HepG2 (cell line): ENCODE results near the gene SNX4. TPM values are rescaled to one million over a fixed set of nuclear protein-coding genes. Genes with fewer than 3 reads are reported as not detected.

ENCODE experiments used
- ATAC-seq: fragments of 200-7000 bp; cut with Tn5 transposase; 3 replicates; pipeline ENCODE4 v1.9.1; 2020; ENCODE audit warnings: mild to moderate bottlenecking, moderate library complexity
- BruUV-seq: library from RNA; stranded (reverse); fragments of 400-500 nt; replicated peaks from 2 replicates; lab custom pipeline; 2021; lab: Mats Ljungman, UMichigan
- CTCF ChIA-PET: fragments of 300-600 bp; formaldehyde crosslinking; extraction: SDS; loops from one replicate; lab custom pipeline; 2021; ENCODE audit warnings: low total read pairs, inconsistent platforms, low intra/inter-chr PET ratio; lab: Yijun Ruan, JAX
- POLR2A ChIA-PET: fragments of 350-600 bp; sonication (Branson Sonifier 250); formaldehyde crosslinking; loops from one replicate; lab custom pipeline; 2020; ENCODE audit warnings: antibody characterized with exemption, inconsistent platforms; lab: Yijun Ruan, JAX
- DNase-seq: peaks from one replicate; pipeline ENCODE4 v3.0.0-alpha.2; 2015; ENCODE audit warnings: low spot score
- FAIRE-seq: peaks from 3 replicates; lab custom pipeline; 2011; peaks lifted over from hg19 to GRCh38; lab: Jason Lieb, UNC
- H2AFZ ChIP-seq: one replicate; pipeline ENCODE4 v1.6.1; 2011; ENCODE audit warnings: low read length, inconsistent platforms
- H3K27ac ChIP-seq: fragments of 300-600 bp; 3 replicates; pipeline ENCODE4 v1.8.0; 2011; ENCODE audit warnings: mixed run types, mild to moderate bottlenecking, mixed read lengths, low read length, inconsistent platforms; ENCODE audit not compliant: insufficient read depth; ENCODE audit errors: extremely low read length
- H3K27me3 ChIP-seq, 2 experiments: fragments of 200-600 bp in 1 of 2; 2 replicates in 1 of 2; 3 replicates in 1 of 2; pipeline versions ENCODE4 v1.6.0 to v1.8.0; 2011; ENCODE audit warnings: low read length in 2 of 2, mild to moderate bottlenecking in 2 of 2, moderate library complexity in 2 of 2, inconsistent platforms in 1 of 2; ENCODE audit not compliant: insufficient read depth in 2 of 2, control insufficient read depth in 1 of 2
- H3K36me3 ChIP-seq, 2 experiments: fragments of 200-600 bp in 1 of 2; replicated peaks in 1 of 2; 2 replicates in 1 of 2; 3 replicates in 1 of 2; pipeline versions ENCODE4 v1.5.1 to v1.8.0; 2011; ENCODE audit warnings: low read length in 2 of 2, inconsistent platforms in 1 of 2; ENCODE audit not compliant: insufficient read depth in 2 of 2, control insufficient read depth in 1 of 2
- H3K4me1 ChIP-seq: 2 replicates; pipeline ENCODE4 v1.5.1; 2012; ENCODE audit warnings: low read length, inconsistent platforms; ENCODE audit not compliant: insufficient read depth
- H3K4me2 ChIP-seq: 2 replicates; pipeline ENCODE4 v1.6.0; 2011; ENCODE audit warnings: low read depth, low read length, inconsistent platforms
- H3K4me3 ChIP-seq, 3 experiments: fragments of 200-600 bp in 1 of 3; sonication (generic), shearing (Covaris generic) in 1 of 3; replicated peaks in 1 of 3; 2 replicates each; pipeline ENCODE4 v1.5.1; 2011 to 2016; ENCODE audit warnings: low read length in 3 of 3, inconsistent platforms in 2 of 3, low read depth in 2 of 3, mild to moderate bottlenecking in 2 of 3, control low read depth in 1 of 3, mixed read lengths in 1 of 3; ENCODE audit not compliant: insufficient read depth in 1 of 3
- H3K79me2 ChIP-seq: one replicate; pipeline ENCODE4 v1.6.1; 2011; ENCODE audit warnings: low read length, inconsistent platforms; ENCODE audit not compliant: insufficient read depth
- H3K9ac ChIP-seq: 2 replicates; pipeline ENCODE4 v1.6.0; 2011; ENCODE audit warnings: mild to moderate bottlenecking, low read depth, low read length, inconsistent platforms; ENCODE audit not compliant: insufficient read depth
- H3K9me3 ChIP-seq: 2 replicates; pipeline ENCODE4 v1.5.1; 2012; ENCODE audit warnings: mild to moderate bottlenecking, low read length
- H4K20me1 ChIP-seq: 2 replicates; pipeline ENCODE4 v1.6.0; 2011; ENCODE audit warnings: inconsistent platforms, mild to moderate bottlenecking, low read length, moderate library complexity; ENCODE audit not compliant: insufficient read depth
- BHLHE40 ChIP-seq: IDR thresholded peaks from 2 replicates; pipeline ENCODE4 v1.6.1; 2011; ENCODE audit warnings: low read length, improper control_type of control experiment
- GATAD2A ChIP-seq: IDR thresholded peaks from 2 replicates; pipeline ENCODE4 v1.6.1; 2016
- HCFC1 ChIP-seq: fragments of 150-350 bp; IDR thresholded peaks from 2 replicates; pipeline ENCODE4 v1.6.1; 2014; ENCODE audit warnings: low read depth, low read length
- LCORL ChIP-seq, 2 experiments: fragments of 450-650 bp in 1 of 2; sonication (generic) in 1 of 2; formaldehyde crosslinking in 1 of 2; IDR thresholded peaks; 2 replicates each; pipeline versions ENCODE4 v1.5.0 to v1.6.1; 2017 to 2020; ENCODE audit warnings: antibody characterized with exemption in 1 of 2, missing genetic modification reagents in 1 of 2
- PRPF4 ChIP-seq: fragments of 200-400 bp; formaldehyde crosslinking; IDR thresholded peaks from 2 replicates; pipeline ENCODE4 v1.6.1; 2016; ENCODE audit warnings: low read length, low read depth; ENCODE audit not compliant: poor library complexity, severe bottlenecking
- PTBP1 ChIP-seq: fragments of 200-400 bp; formaldehyde crosslinking; IDR thresholded peaks from 2 replicates; pipeline ENCODE4 v1.6.1; 2018; ENCODE audit warnings: low read length, low read depth; ENCODE audit not compliant: poor library complexity, severe bottlenecking
- STAG1 ChIP-seq: sonication (generic); formaldehyde crosslinking; IDR thresholded peaks from 2 replicates; pipeline ENCODE4 v1.4.0; 2020; ENCODE audit warnings: missing genetic modification reagents
- ZBTB7A ChIP-seq: sonication (generic); formaldehyde crosslinking; IDR thresholded peaks from 2 replicates; pipeline ENCODE4 v1.8.0; 2022; ENCODE audit warnings: mild to moderate bottlenecking, missing genetic modification reagents
- ZNF510 ChIP-seq: sonication (generic); formaldehyde crosslinking; IDR thresholded peaks from 2 replicates; pipeline ENCODE4 v1.4.0; 2020; ENCODE audit warnings: low read depth, mild to moderate bottlenecking, missing genetic modification reagents
- ZNF530 ChIP-seq: sonication (generic); formaldehyde crosslinking; IDR thresholded peaks from 2 replicates; pipeline ENCODE4 v1.5.0; 2020; ENCODE audit warnings: low read depth, mild to moderate bottlenecking, missing genetic modification reagents
- ZNF543 ChIP-seq: sonication (generic); formaldehyde crosslinking; IDR thresholded peaks from 2 replicates; pipeline ENCODE4 v1.4.0; 2020; ENCODE audit warnings: mild to moderate bottlenecking, missing genetic modification reagents
- ZNF550 ChIP-seq: sonication (generic); formaldehyde crosslinking; IDR thresholded peaks from 2 replicates; pipeline ENCODE4 v1.4.0; 2020; ENCODE audit warnings: mild to moderate bottlenecking, missing genetic modification reagents, borderline replicate concordance
- whole genome bisulfite sequencing: methylation state at CpG from one replicate; pipeline ENCODE4 v1.1.6; 2017; ENCODE audit warnings: low lambda C conversion rate; 5-methylcytosine and 5-hydroxymethylcytosine counted together
- in situ Hi-C: cut with HindIII; loops from 2 replicates; pipeline ENCODE4 v1.10.0; 2017; ENCODE audit warnings: low pct_unique_long_range_greater_than_20kb; ENCODE audit not compliant: extremely low pct_ligation_motif_present
- intact Hi-C: fragments of 100-400 bp; cut with micrococcal nuclease; formaldehyde crosslinking; loops from one replicate; pipeline ENCODE4 v1.10.0; 2022; ENCODE audit not compliant: unreplicated experiment
- polyA plus RNA-seq, 8 experiments: library from polyadenylated mRNA; depleted of rRNA in 3 of 8; stranded (reverse) in 7 of 8; unstranded in 1 of 8; fragments of >200 nt; fragmentation: Illumina TruSeq in 4 of 8; extraction: Trizol in 4 of 8; gene quantifications; 2 replicates each; pipeline versions ENCODE4 v1.2.1 to v1.2.3, GENCODE V29; 2011 to 2016; ENCODE audit warnings: low read depth in 4 of 8, missing spikeins in 1 of 8, mixed read lengths in 1 of 8; ENCODE audit not compliant: insufficient read depth in 1 of 8
- total RNA-seq, 5 experiments: library from RNA; depleted of rRNA; stranded (reverse); fragments of >200 nt; fragmentation: Illumina TruSeq; extraction: Trizol; gene quantifications; 2 replicates each; pipeline ENCODE4 v1.2.3, GENCODE V29; 2016; ENCODE audit warnings: low read depth in 1 of 5
- TF ChIP-seq, protein P1 (sequence below): sonication (generic); formaldehyde crosslinking; IDR thresholded peaks from 2 replicates; pipeline ENCODE4 v1.9.0; 2021; ENCODE audit warnings: missing genetic modification reagents, mild to moderate bottlenecking, borderline replicate concordance
- TF ChIP-seq, protein P2 (sequence below): sonication (generic); formaldehyde crosslinking; IDR thresholded peaks from 2 replicates; pipeline ENCODE4 v1.4.0; 2020; ENCODE audit warnings: missing genetic modification reagents
- TF ChIP-seq, protein P3 (sequence below): sonication (generic); formaldehyde crosslinking; IDR thresholded peaks from 2 replicates; pipeline ENCODE4 v1.5.0; 2020; ENCODE audit warnings: mild to moderate bottlenecking, missing genetic modification reagents, borderline replicate concordance
- TF ChIP-seq, protein P4 (sequence below): sonication (generic); formaldehyde crosslinking; IDR thresholded peaks from 2 replicates; pipeline ENCODE4 v1.4.0; 2020; ENCODE audit warnings: missing genetic modification reagents, borderline replicate concordance
- TF ChIP-seq, protein P5 (sequence below): sonication (generic); formaldehyde crosslinking; IDR thresholded peaks from 2 replicates; pipeline ENCODE4 v1.8.0; 2022; ENCODE audit warnings: mild to moderate bottlenecking, missing genetic modification reagents, moderate library complexity

Gene SNX4
- total and polyA plus RNA-seq, 2 of the 13 experiments (the other 11 are each of a cell fraction or from before 2014, with no cell fraction given), result 18.1 to 73.6 TPM

DNA sequence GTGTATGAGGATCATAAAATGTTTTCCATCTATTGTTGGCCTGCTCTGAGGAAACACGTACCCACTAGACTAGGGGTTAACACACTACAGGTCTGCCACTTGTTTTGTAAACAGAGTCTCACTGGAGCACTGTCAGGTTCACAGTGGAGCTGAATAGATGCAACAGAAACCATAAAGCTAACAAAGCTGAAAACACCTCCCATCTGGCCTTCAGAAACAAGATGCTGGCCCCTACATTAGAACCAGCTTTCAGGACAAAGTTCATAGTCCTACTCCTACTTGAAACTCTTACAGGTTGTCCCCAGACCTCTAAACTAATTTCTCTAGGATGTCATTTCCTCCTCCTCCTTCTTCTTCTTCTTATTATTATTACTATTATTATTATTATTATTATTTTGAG, 42.3 kb downstream of the SNX4 start:
- ATAC-seq (no peak), DNase-seq (no peak), FAIRE-seq (no peak)
- peaks cover 7 to 43% of the 10 kb centered on the region in 2 experiments for H3K36me3 ChIP-seq
- WGBS, result 100% methylated on average over 1 of the region's 1 CpG
- no peak overlapping the region for H3K4me3 ChIP-seq
- no peaks in the 10 kb centered on the region; a peak in 1 of 5 replicates for H3K27me3 ChIP-seq
- POLR2A ChIA-PET, result no interaction called here
- peaks cover 9% of the 10 kb centered on the region for H3K4me1 ChIP-seq
- no peak overlapping the region for H2AFZ ChIP-seq
- H3K27ac ChIP-seq, result no peak overlapping the region
- intact Hi-C loops (no loop called here), in situ Hi-C loops (no loop called here)
- no peaks in the 10 kb centered on the region for H4K20me1 ChIP-seq
- CTCF ChIA-PET, result no interaction called here
- BruUV-seq, result no TSS peak
- no peaks in the 10 kb centered on the region for H3K9me3 ChIP-seq
- no peaks in the 10 kb centered on the region for H3K79me2 ChIP-seq
- H3K9ac ChIP-seq, result no peak overlapping the region
- TF ChIP-seq ZBTB7A (no peak), LCORL (IDR thresholded peaks at IDR 0.05) (no peak), LCORL (CRISPR knock-in tag; IDR thresholded peaks at IDR 0.05) (no peak), PRPF4 (no peak), ZNF550 (CRISPR knock-in tag) (no peak), ZNF530 (CRISPR knock-in tag) (no peak), ZNF510 (CRISPR knock-in tag) (no peak), ZNF543 (no peak), BHLHE40 (no peak), STAG1 (CRISPR knock-in tag) (no peak), HCFC1 (no peak), GATAD2A (no peak), PTBP1 (no peak)
- TF ChIP-seq, protein P1, sequence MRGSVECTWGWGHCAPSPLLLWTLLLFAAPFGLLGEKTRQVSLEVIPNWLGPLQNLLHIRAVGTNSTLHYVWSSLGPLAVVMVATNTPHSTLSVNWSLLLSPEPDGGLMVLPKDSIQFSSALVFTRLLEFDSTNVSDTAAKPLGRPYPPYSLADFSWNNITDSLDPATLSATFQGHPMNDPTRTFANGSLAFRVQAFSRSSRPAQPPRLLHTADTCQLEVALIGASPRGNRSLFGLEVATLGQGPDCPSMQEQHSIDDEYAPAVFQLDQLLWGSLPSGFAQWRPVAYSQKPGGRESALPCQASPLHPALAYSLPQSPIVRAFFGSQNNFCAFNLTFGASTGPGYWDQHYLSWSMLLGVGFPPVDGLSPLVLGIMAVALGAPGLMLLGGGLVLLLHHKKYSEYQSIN, result no peak
- TF ChIP-seq, protein P2, sequence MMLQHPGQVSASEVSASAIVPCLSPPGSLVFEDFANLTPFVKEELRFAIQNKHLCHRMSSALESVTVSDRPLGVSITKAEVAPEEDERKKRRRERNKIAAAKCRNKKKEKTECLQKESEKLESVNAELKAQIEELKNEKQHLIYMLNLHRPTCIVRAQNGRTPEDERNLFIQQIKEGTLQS (CRISPR knock-in tag), result no peak
- TF ChIP-seq, protein P3, sequence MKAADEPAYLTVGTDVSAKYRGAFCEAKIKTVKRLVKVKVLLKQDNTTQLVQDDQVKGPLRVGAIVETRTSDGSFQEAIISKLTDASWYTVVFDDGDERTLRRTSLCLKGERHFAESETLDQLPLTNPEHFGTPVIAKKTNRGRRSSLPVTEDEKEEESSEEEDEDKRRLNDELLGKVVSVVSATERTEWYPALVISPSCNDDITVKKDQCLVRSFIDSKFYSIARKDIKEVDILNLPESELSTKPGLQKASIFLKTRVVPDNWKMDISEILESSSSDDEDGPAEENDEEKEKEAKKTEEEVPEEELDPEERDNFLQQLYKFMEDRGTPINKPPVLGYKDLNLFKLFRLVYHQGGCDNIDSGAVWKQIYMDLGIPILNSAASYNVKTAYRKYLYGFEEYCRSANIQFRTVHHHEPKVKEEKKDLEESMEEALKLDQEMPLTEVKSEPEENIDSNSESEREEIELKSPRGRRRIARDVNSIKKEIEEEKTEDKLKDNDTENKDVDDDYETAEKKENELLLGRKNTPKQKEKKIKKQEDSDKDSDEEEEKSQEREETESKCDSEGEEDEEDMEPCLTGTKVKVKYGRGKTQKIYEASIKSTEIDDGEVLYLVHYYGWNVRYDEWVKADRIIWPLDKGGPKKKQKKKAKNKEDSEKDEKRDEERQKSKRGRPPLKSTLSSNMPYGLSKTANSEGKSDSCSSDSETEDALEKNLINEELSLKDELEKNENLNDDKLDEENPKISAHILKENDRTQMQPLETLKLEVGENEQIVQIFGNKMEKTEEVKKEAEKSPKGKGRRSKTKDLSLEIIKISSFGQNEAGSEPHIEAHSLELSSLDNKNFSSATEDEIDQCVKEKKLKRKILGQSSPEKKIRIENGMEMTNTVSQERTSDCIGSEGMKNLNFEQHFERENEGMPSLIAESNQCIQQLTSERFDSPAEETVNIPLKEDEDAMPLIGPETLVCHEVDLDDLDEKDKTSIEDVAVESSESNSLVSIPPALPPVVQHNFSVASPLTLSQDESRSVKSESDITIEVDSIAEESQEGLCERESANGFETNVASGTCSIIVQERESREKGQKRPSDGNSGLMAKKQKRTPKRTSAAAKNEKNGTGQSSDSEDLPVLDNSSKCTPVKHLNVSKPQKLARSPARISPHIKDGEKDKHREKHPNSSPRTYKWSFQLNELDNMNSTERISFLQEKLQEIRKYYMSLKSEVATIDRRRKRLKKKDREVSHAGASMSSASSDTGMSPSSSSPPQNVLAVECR (CRISPR knock-in tag), result no peak
- TF ChIP-seq, protein P4, sequence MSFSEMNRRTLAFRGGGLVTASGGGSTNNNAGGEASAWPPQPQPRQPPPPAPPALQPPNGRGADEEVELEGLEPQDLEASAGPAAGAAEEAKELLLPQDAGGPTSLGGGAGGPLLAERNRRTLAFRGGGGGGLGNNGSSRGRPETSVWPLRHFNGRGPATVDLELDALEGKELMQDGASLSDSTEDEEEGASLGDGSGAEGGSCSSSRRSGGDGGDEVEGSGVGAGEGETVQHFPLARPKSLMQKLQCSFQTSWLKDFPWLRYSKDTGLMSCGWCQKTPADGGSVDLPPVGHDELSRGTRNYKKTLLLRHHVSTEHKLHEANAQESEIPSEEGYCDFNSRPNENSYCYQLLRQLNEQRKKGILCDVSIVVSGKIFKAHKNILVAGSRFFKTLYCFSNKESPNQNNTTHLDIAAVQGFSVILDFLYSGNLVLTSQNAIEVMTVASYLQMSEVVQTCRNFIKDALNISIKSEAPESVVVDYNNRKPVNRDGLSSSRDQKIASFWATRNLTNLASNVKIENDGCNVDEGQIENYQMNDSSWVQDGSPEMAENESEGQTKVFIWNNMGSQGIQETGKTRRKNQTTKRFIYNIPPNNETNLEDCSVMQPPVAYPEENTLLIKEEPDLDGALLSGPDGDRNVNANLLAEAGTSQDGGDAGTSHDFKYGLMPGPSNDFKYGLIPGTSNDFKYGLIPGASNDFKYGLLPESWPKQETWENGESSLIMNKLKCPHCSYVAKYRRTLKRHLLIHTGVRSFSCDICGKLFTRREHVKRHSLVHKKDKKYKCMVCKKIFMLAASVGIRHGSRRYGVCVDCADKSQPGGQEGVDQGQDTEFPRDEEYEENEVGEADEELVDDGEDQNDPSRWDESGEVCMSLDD (CRISPR knock-in tag), result no peak
- TF ChIP-seq, protein P5, sequence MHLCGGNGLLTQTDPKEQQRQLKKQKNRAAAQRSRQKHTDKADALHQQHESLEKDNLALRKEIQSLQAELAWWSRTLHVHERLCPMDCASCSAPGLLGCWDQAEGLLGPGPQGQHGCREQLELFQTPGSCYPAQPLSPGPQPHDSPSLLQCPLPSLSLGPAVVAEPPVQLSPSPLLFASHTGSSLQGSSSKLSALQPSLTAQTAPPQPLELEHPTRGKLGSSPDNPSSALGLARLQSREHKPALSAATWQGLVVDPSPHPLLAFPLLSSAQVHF (CRISPR knock-in tag), result no peak
- H3K4me2 ChIP-seq, result no peak overlapping the region
